Measurements from ENCODE around the gene RFLNA. TPM values are rescaled to one million over a fixed set of nuclear protein-coding genes. Genes with fewer than 3 reads are reported as not detected.
A peak's percentile ranks its signal among the peaks of the same experiment; 100 is the strongest.

Gene RFLNA
- total RNA-seq, 1 donor from 2014 or later: 36.9 TPM

DNA sequence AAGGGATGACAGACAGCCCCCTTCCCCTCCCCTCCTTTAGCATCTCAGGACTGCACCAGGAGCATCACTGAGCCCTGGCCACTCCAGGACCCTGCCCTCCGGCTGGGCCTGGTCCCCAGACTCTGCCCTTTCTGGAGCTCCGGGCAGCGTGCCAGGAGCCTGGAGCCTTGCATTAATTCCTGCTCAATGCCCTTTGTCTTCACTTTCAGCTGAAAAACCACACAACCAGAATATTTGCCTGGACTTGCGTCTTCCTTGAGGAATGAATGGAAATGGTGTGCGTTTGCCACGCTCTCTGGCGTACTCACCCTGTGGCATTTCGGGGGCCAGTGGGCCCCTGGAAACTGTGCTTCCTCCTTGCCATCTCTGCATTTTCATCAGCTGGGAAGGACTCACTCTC lies 8.5 kb upstream of the RFLNA start:
- Mint-ChIP-seq H3K4me1 (ENCODE audit: low read depth, unreplicated experiment) (peaks cover 19% of the 10 kb centered on the region), H3K36me3 (ENCODE audit: unreplicated experiment) (peaks cover 10% of the 10 kb centered on the region), H3K9me3 (ENCODE audit: unreplicated experiment) (peaks cover 6% of the 10 kb centered on the region), H3K4me3 (ENCODE audit: unreplicated experiment) (no peak overlapping the region), H3K27me3 (ENCODE audit: unreplicated experiment) (peaks cover 4% of the 10 kb centered on the region), H3K27ac (ENCODE audit: unreplicated experiment) (no peak overlapping the region)
- DNase-seq: no peak
- TF ChIP-seq, protein P1, sequence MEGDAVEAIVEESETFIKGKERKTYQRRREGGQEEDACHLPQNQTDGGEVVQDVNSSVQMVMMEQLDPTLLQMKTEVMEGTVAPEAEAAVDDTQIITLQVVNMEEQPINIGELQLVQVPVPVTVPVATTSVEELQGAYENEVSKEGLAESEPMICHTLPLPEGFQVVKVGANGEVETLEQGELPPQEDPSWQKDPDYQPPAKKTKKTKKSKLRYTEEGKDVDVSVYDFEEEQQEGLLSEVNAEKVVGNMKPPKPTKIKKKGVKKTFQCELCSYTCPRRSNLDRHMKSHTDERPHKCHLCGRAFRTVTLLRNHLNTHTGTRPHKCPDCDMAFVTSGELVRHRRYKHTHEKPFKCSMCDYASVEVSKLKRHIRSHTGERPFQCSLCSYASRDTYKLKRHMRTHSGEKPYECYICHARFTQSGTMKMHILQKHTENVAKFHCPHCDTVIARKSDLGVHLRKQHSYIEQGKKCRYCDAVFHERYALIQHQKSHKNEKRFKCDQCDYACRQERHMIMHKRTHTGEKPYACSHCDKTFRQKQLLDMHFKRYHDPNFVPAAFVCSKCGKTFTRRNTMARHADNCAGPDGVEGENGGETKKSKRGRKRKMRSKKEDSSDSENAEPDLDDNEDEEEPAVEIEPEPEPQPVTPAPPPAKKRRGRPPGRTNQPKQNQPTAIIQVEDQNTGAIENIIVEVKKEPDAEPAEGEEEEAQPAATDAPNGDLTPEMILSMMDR (IDR thresholded peaks at IDR 0.05; ENCODE audit: partially characterized antibody, unreplicated experiment): no peak

DNA sequence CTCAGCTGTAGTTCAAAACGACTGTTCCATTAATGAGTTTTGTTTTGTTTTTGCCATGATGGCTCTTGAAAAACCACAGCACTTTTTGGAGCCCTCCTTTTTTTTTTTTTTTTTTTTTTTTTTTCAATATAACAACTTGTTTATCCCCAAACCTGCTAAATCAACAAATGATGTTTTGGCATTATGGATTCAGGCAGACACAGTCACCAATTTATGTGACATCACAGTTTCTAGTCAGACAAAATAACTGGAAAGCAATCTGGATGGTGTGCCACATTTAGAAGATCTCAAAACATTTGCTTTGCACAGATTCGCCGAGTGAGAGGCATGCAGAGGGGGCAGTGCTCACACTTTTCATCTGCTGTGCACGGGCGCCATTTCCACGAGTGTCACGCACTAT lies 7.9 kb upstream of the RFLNA start:
- Mint-ChIP-seq H3K36me3 (ENCODE audit: unreplicated experiment) (peaks cover 10% of the 10 kb centered on the region), H3K4me3 (ENCODE audit: unreplicated experiment) (no peak overlapping the region), H3K4me1 (ENCODE audit: low read depth, unreplicated experiment) (peaks cover 24% of the 10 kb centered on the region), H3K9me3 (ENCODE audit: unreplicated experiment) (peaks cover 9% of the 10 kb centered on the region), H3K27me3 (ENCODE audit: unreplicated experiment) (peaks cover 4% of the 10 kb centered on the region), H3K27ac (ENCODE audit: unreplicated experiment) (no peak overlapping the region)
- DNase-seq: no peak
- TF ChIP-seq, protein P1 (IDR thresholded peaks at IDR 0.05; ENCODE audit: partially characterized antibody, unreplicated experiment): no peak

DNA sequence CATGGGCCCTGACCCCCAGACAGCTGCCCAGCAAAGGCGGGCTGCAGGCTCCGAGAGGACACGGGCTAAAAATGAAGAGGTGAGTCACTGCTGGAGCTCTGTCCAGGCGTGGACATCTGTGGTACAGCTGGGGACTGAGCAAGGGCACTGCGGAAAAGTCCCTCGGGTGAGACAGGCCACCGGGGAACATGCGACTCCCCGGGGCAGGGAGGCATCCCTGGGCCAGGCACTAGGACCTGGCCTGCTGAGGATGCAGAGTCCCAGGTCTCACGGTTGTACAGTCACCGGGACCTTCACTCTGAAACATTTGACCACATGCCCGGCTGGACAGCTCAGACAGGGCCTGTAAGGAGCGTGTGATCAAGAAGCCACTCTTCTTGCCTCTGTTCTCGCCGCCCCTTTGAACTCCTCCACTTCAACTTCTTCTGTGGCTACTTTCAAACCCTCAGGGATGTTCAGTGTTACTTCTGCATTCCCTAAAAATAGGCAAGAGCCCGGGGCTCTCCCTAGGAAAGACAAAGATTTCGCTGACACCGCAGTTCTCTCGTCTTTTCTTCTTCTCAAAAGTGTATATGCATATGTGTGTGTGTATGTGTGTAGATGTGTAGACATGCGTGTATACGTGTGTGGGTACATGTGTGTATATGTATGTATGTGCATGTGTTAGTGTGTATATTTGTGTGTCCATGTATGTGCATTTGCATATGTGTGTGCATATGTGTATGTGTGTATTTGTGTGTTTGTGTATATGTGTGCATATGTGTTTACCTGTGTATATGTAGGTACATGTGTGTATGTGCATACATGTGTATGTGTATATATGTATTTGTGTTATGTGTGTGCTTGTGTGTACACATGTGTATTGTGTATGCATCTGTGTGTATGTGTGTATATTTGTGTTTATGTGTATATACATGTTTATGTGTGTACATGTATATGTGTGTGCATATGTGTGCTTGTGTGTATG lies 5.0 kb upstream of the RFLNA start:
- DNase-seq: no peak
- peaks cover 42% of the 10 kb centered on the region for H3K4me1 Mint-ChIP-seq (ENCODE audit: low read depth, unreplicated experiment)
- peaks cover 6% of the 10 kb centered on the region for H3K27me3 Mint-ChIP-seq (ENCODE audit: unreplicated experiment)
- peak overlapping the region; percentile 79 for H3K27ac Mint-ChIP-seq (ENCODE audit: unreplicated experiment)
- H3K4me3 Mint-ChIP-seq (ENCODE audit: unreplicated experiment): peak overlapping the region; percentile 42
- TF ChIP-seq, protein P1 (IDR thresholded peaks at IDR 0.05; ENCODE audit: partially characterized antibody, unreplicated experiment): no peak
- peaks cover 10% of the 10 kb centered on the region for H3K36me3 Mint-ChIP-seq (ENCODE audit: unreplicated experiment)
- peaks cover 16% of the 10 kb centered on the region for H3K9me3 Mint-ChIP-seq (ENCODE audit: unreplicated experiment)

DNA sequence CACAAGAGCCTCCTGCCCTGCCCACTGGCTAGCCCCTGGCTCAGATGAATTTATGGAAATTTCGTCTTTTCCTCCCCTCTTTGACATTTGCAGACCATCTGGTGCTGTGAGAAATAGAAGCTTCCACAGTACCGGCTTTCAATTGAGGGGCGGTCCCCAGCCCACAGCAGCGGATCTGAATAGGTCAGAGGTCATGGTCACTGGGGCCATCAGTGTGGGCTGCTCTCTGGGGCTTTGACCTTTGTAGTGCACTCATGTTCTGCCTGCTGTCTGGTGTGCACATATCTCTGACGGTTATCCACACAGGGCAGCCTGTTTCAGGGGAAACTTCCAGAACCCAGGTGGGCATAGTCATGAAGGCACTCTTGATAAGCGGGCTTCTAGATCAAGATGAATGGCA lies 2.5 kb upstream of the RFLNA start:
- H3K4me1 Mint-ChIP-seq (ENCODE audit: low read depth, unreplicated experiment): peaks cover 49% of the 10 kb centered on the region
- H3K27me3 Mint-ChIP-seq (ENCODE audit: unreplicated experiment): peaks cover 6% of the 10 kb centered on the region
- TF ChIP-seq, protein P1 (IDR thresholded peaks at IDR 0.05; ENCODE audit: partially characterized antibody, unreplicated experiment): no peak
- peaks cover 5% of the 10 kb centered on the region for H3K36me3 Mint-ChIP-seq (ENCODE audit: unreplicated experiment)
- peak; percentile 73 for DNase-seq
- H3K27ac Mint-ChIP-seq (ENCODE audit: unreplicated experiment): peak overlapping the region; percentile 97
- peaks cover 16% of the 10 kb centered on the region for H3K9me3 Mint-ChIP-seq (ENCODE audit: unreplicated experiment)
- H3K4me3 Mint-ChIP-seq (ENCODE audit: unreplicated experiment): peak overlapping the region; percentile 76

Data from glutamatergic neuron (in vitro differentiated cells).